Loucy (cell line): ENCODE results near the gene TDRD3.

Experiments used
- CTCF ChIP-seq: fragments of 200-600 bp; sonication (generic); conservative IDR thresholded peaks from 2 replicates; pipeline ENCODE4 v1.5.1; 2014; ENCODE audit warnings: mild to moderate bottlenecking, antibody characterized with exemption, low read length
- EZH2phosphoT487 ChIP-seq: fragments of 200-600 bp; IDR thresholded peaks from 2 replicates; pipeline ENCODE4 v1.6.1; 2018; ENCODE audit warnings: antibody characterized with exemption, mild to moderate bottlenecking, moderate library complexity, borderline replicate concordance

GRCh38 chr13:60397704-60398378 is 821 bp downstream of the TDRD3 start:
- no peak for TF ChIP-seq CTCF
- TF ChIP-seq EZH2phosphoT487, result no peak
